HG03045 (cell line): Measurements from ENCODE around the gene PHB1.

Experiments used
- ATAC-seq: cut with Tn5 transposase; IDR thresholded peaks from one replicate; pipeline ENCODE4 v1.9.1; 2021; ENCODE audit warnings: mild to moderate bottlenecking, moderate library complexity; ENCODE audit not compliant: unreplicated experiment

Gene PHB1

DNA sequence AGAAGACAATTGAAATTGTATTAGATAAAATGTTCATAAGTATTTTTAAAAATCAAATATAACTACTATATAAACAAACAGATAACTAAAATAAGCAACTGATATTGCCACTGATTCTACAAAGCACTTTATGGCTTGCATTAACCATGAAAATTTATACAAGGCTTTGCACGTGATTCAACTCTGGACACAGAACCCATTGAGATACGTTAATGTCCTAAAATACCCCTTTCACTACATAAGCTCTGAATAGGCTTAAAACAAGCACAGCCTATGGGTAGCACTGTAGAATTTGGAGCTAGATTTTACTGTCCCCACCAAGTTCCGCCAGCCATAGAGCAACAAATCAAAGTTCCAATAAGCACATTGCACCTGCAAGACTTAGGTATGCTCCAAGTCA, 57.2 kb downstream of the PHB1 start:
- ATAC-seq: no peak

DNA sequence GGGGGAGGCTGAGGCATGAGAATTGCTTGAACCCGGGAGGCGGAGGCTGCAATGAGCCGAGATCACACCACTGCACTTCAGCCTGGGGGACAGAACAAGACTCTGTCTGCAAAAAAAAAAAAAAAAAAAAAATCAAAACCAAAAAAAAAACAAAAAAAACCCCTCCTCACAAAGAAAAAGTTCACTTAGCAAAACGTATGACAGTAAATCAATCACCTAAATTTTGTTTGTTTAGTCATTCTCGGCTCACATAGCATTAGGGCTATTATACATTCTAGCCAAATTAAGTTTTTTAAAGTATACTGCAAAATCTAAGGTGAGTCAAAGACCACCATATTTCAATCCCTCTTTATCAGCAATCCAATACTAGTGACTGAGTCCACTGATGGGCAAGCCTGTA, 58.4 kb downstream of the PHB1 start:
- ATAC-seq: no peak
